Smooth muscle cell of the pulmonary artery (primary cell): ENCODE results near the gene IL17REL. TPM values are rescaled to one million over a fixed set of nuclear protein-coding genes. Genes with fewer than 3 reads are reported as not detected.

ENCODE experiments used
- total RNA-seq: library from RNA; depleted of rRNA; stranded (reverse); fragments of >200 nt; gene quantifications from 2 replicates; pipeline ENCODE4 v1.2.3, GENCODE V29; 2014

IL17REL gene
- not detected in 2 replicates for total RNA-seq

DNA sequence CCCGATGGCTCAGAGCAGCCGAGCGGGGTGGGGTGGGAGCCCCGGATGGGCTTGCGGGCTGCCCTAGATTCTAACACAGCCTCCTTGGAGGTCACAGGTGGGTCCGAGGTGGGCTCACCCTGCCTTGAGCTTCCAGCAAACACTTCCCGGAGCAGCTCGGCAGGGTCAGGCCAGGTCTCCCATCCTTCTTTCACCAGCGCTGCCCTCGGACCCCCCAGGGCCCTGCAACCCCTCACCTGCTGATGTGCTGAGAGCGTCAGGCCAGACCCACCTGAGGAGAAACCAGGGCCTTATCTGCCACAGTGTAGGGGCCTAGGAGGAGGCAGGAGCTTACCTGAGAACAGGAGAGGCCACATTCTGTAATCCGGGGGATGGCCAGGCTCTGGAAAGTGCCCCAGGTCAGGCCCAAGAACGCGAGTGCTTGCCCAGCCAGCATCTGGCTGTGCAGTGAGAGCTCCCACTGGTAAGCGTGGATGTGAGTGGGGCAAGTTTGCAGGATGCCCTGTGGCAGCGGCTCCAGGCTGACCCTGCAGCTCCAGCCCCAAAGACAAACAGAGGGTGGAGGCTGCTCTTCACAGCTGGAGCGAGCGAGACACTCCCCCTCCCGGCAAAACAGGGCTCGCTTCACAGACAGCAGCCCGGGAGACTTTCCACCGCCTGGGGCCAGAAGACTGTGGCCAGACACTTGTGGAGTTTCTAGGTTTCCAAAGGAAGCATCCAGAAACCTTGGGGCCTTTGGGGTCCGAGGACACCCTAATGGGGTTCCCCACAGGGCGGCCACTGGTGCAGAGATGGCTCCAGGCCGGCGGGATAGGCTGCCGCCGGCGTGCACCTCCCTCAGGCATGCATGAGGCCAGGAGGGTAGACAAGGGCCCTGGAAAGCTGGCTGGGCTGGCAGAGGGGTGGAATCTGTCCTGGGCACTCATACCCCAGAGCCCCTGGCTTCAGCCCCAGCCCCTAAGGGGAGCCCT, at the start of gene IL17REL:
Gene IL17REL (minus strand): TSS at position 555 of the 971 bp plus-strand sequence. CDS start 119 bp downstream, at position 436.

DNA sequence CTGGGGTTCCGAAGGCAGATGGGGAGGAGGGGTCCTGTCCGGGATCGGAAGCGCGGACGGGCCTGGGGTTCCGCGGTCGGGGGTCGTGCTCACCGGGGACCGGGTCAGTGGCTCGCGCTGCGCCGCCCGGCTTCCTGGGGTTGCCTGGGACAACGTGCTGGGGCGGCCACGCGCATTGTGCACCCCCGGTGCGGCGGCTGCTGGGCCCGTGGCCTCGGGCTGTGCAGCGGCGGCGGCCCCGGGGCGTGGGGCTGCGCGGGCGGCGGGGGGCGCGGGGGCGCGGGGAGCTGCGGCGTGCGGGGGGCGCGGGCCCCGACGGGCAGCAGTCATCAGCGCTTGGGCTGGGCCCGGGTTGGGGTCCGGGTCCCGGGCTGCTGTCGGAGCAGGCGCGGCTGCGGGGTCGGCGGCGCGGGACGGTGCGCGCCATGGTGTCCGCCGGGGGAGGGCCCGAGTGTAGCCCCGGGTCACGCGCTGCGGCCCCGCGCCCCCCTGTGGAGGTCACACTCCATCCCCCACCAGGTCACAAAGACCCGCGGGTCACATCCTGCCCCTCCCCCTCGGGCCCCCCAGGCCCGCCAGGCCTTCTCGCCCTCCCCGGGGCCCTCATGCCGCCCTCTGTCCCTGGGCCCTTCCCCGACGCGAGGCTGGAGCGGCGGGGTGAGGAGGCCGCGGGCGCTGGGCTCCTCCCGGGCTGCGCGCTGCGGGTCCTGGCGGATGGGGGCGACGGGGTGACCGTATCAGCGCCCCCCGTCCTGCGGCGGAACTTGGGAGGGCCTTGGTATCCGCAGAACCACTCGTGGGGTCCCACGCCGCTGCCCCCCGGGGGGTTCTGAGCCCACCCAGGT, 45.7 kb upstream of the IL17REL start, which contains the start of gene TTLL8:
Gene TTLL8 (minus strand): TSS at position 238 of the 845 bp plus-strand sequence.

DNA sequence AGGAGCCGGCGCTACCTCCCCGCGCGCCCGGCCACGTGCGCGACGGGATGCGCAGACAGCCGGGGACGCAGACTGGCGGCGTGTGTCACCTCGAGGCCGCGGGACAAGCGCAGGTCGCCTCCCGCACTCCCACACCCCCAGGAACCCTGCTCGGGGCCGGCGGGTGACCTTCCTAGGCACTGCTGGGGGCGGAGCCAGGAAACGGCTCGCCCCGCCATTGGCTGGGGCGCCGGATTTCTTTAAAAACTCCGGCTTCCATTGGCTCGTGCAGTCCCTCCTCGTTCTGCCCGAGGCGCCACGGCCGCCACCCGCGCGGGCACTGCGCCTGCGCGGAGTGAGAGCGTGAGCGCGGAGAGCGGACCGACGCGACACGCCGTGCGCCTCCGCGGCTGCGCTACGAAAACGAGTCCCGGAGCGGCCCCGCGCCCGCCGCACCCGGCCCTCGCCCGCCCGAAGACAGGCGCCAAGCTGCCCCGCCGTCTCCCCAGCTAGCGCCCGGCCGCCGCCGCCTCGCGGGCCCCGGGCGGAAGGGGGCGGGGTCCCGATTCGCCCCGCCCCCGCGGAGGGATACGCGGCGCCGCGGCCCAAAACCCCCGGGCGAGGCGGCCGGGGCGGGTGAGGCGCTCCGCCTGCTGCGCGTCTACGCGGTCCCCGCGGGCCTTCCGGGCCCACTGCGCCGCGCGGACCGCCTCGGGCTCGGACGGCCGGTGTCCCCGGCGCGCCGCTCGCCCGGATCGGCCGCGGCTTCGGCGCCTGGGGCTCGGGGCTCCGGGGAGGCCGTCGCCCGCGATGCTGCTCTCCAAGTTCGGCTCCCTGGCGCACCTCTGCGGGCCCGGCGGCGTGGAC, 52.2 kb downstream of the IL17REL start, which contains the start of gene PIM3:
Gene PIM3 (plus strand): TSS at position 614 of the 846 bp plus-strand sequence. CDS start 176 bp downstream, at position 790.

Other genes starting within 250 kb of the IL17REL start
- gene BRD1, start 184.9 kb downstream of the IL17REL start, total RNA-seq, result 24.2 and 31.2 TPM in 2 replicates
- 10.7 and 16.7 TPM in 2 replicates for gene ZBED4, start 158.9 kb downstream of the IL17REL start, total RNA-seq
- gene ALG12, start 94.3 kb downstream of the IL17REL start, total RNA-seq, result 26.1 and 33.2 TPM in 2 replicates
- gene CRELD2, start 94.1 kb downstream of the IL17REL start, total RNA-seq, result 79.4 and 83.6 TPM in 2 replicates
- 18.9 and 27.6 TPM in 2 replicates for gene PIM3, start 52.0 kb downstream of the IL17REL start, total RNA-seq
- gene TTLL8, start 45.5 kb upstream of the IL17REL start, total RNA-seq, result not detected in 2 replicates
- 0.43 and 3.6 TPM in 2 replicates for gene MLC1, start 72.7 kb upstream of the IL17REL start, total RNA-seq
- gene MOV10L1, start 77.2 kb upstream of the IL17REL start, total RNA-seq, result 1.5 and 1.7 TPM in 2 replicates
- 2.0 and 2.1 TPM in 2 replicates for gene PANX2, start 158.0 kb upstream of the IL17REL start, total RNA-seq
- 16.8 and 26.7 TPM in 2 replicates for gene TRABD, start 173.1 kb upstream of the IL17REL start, total RNA-seq
- 17.3 and 21.5 TPM in 2 replicates for gene SELENOO, start 188.2 kb upstream of the IL17REL start, total RNA-seq
- 27.4 and 37.1 TPM in 2 replicates for gene TUBGCP6, start 232.3 kb upstream of the IL17REL start, total RNA-seq
- gene HDAC10, start 238.5 kb upstream of the IL17REL start, total RNA-seq, result 28.4 and 44.0 TPM in 2 replicates
- gene MAPK12, start 248.9 kb upstream of the IL17REL start, total RNA-seq, result 11.7 and 35.3 TPM in 2 replicates